Measurements from ENCODE around the gene KIF27. TPM values are rescaled to one million over a fixed set of nuclear protein-coding genes. Genes with fewer than 3 reads are reported as not detected.
A peak's percentile ranks its signal among the peaks of the same experiment; 100 is the strongest.
"Not testable (repeated sequence)": the region's sequence is repeated elsewhere in the genome, so short reads cannot be mapped to it uniquely, and the experiment has no call there.

KIF27 gene
- total RNA-seq, 1 donor from 2014 or later: 2.7 TPM

GRCh38 chr9:83906144-83906543 is 15.1 kb downstream of the KIF27 start:
- TF ChIP-seq CTCF (conservative IDR thresholded peaks at IDR 0.05; ENCODE audit: low read depth, low read length): no peak
- H3K4me3 ChIP-seq (ENCODE audit: low read depth, low read length): no peak overlapping the region
- DNase-seq (ENCODE audit: low read depth): no peak

- not testable (repeated sequence) for H3K4me3 ChIP-seq (ENCODE audit: low read depth, low read length); DNase-seq (ENCODE audit: low read depth)
Measured at GRCh38 chr9:83900615-83901014, 20.6 kb downstream of the KIF27 start.

GRCh38 chr9:83894301-83894700 is 26.9 kb downstream of the KIF27 start:
- DNase-seq (ENCODE audit: low read depth); H3K4me3 ChIP-seq (ENCODE audit: low read depth, low read length): not testable (repeated sequence)

GRCh38 chr9:83886498-83886897 is 34.7 kb downstream of the KIF27 start:
- H3K4me3 ChIP-seq (ENCODE audit: low read depth, low read length); DNase-seq (ENCODE audit: low read depth): not testable (repeated sequence)

GRCh38 chr9:83885559-83886240 is 35.5 kb downstream of the KIF27 start:
- peak; percentile 70 for DNase-seq (ENCODE audit: low read depth)
- H3K4me3 ChIP-seq (ENCODE audit: low read depth, low read length): not testable (repeated sequence)

GRCh38 chr9:83881687-83882408 is 39.4 kb downstream of the KIF27 start:
- not testable (repeated sequence) for H3K4me3 ChIP-seq (ENCODE audit: low read depth, low read length); DNase-seq (ENCODE audit: low read depth)

- not testable (repeated sequence) for H3K4me3 ChIP-seq (ENCODE audit: low read depth, low read length); DNase-seq (ENCODE audit: low read depth)
Measured at GRCh38 chr9:83875559-83875958, 45.7 kb downstream of the KIF27 start.

- DNase-seq (ENCODE audit: low read depth); H3K4me3 ChIP-seq (ENCODE audit: low read depth, low read length): not testable (repeated sequence)
Measured at GRCh38 chr9:83849895-83850294, 71.3 kb downstream of the KIF27 start.

GRCh38 chr9:83837070-83837643 is 84.1 kb downstream of the KIF27 start:
- not testable (repeated sequence) for H3K4me3 ChIP-seq (ENCODE audit: low read depth, low read length); DNase-seq (ENCODE audit: low read depth)

GRCh38 chr9:83830426-83831071 is 90.7 kb downstream of the KIF27 start:
- not testable (repeated sequence) for DNase-seq (ENCODE audit: low read depth); H3K4me3 ChIP-seq (ENCODE audit: low read depth, low read length)

GRCh38 chr9:83824986-83825623 is 96.1 kb downstream of the KIF27 start:
- H3K4me3 ChIP-seq (ENCODE audit: low read depth, low read length); DNase-seq (ENCODE audit: low read depth): not testable (repeated sequence)

- not testable (repeated sequence) for DNase-seq (ENCODE audit: low read depth)
Measured at GRCh38 chr9:83817356-83818278, 103.6 kb downstream of the KIF27 start, which contains the start of gene GKAP1. Gene GKAP1 (minus strand): TSS chr9:83817769. CDS start chr9:83806517, 11,252 bp downstream.

GRCh38 chr9:83817011-83817355 is 104.2 kb downstream of the KIF27 start:
- H3K4me3 ChIP-seq (ENCODE audit: low read depth, low read length): peak overlapping the region; percentile 59
- DNase-seq (ENCODE audit: low read depth): not testable (repeated sequence)

More at GRCh38 chr9:83817356-83818278, 103.6 kb downstream of the KIF27 start, which contains the start of gene GKAP1:
- H3K4me3 ChIP-seq (ENCODE audit: low read depth, low read length): peak within 1 kb of the TSS; percentile 59

GRCh38 chr9:83815120-83815519 is 106.1 kb downstream of the KIF27 start:
- H3K4me3 ChIP-seq (ENCODE audit: low read depth, low read length); DNase-seq (ENCODE audit: low read depth): not testable (repeated sequence)

- not testable (repeated sequence) for DNase-seq (ENCODE audit: low read depth)
Measured at GRCh38 chr9:83809213-83809612, 112.0 kb downstream of the KIF27 start.

GRCh38 chr9:83804454-83804853 is 116.8 kb downstream of the KIF27 start:
- not testable (repeated sequence) for H3K4me3 ChIP-seq (ENCODE audit: low read depth, low read length); DNase-seq (ENCODE audit: low read depth)

More at GRCh38 chr9:83809213-83809612, 112.0 kb downstream of the KIF27 start:
- H3K4me3 ChIP-seq (ENCODE audit: low read depth, low read length): not testable (repeated sequence)
